Left ventricle myocardium inferior (tissue), 1 donor: Measurements from ENCODE around the gene ITCH. TPM values are rescaled to one million over a fixed set of nuclear protein-coding genes. Genes with fewer than 3 reads are reported as not detected.
"Not testable (repeated sequence)": the region's sequence is repeated elsewhere in the genome, so short reads cannot be mapped to it uniquely, and the experiment has no call there.

Experiments used
- DNase-seq: peaks from one replicate; pipeline ENCODE4 v3.0.0-alpha.2; 2020
- H3K27ac ChIP-seq: fragments of 200-600 bp; replicated peaks from 2 replicates; pipeline ENCODE4 v1.8.0; 2021
- H3K27me3 ChIP-seq: fragments of 200-600 bp; 2 replicates; pipeline ENCODE4 v1.8.0; 2021; ENCODE audit warnings: low read depth
- H3K36me3 ChIP-seq: fragments of 200-600 bp; 2 replicates; pipeline ENCODE4 v1.8.0; 2021
- H3K4me1 ChIP-seq: fragments of 200-600 bp; 2 replicates; pipeline ENCODE4 v1.8.0; 2021
- H3K4me3 ChIP-seq: fragments of 200-600 bp; 2 replicates; pipeline ENCODE4 v1.8.0; 2021; ENCODE audit warnings: mild to moderate bottlenecking, moderate library complexity
- H3K9me3 ChIP-seq: fragments of 200-600 bp; replicated peaks from 2 replicates; pipeline ENCODE4 v1.8.0; 2021
- CTCF ChIP-seq: fragments of 200-600 bp; IDR thresholded peaks from 2 replicates; pipeline ENCODE4 v1.8.0; 2021; ENCODE audit warnings: antibody characterized with exemption, mild to moderate bottlenecking, borderline replicate concordance
- intact Hi-C: fragments of 100-400 bp; cut with micrococcal nuclease; formaldehyde crosslinking; loops from one replicate; pipeline ENCODE4 v1.11.0; 2022
- total RNA-seq: library from RNA; stranded (reverse); fragmentation: NEBNext Ultra II Directional; extraction: Animal tissue kit (Norgen Biotek cat#: 25700); gene quantifications from one replicate; pipeline ENCODE4 v1.2.1, GENCODE V29; 2021
- donor health status: DM: no; HTN: yes; CAD: no; lungs with severe emphysema.

ITCH gene
- total RNA-seq, 1 donor from 2014 or later, result 40.1 TPM

- Histone ChIP-seq H3K36me3 (no peaks in the 10 kb centered on the region), H3K4me3 (no peak overlapping the region), H3K9me3 (no peaks in the 10 kb centered on the region), H3K4me1 (peaks cover 4% of the 10 kb centered on the region), H3K27ac (no peak overlapping the region), H3K27me3 (peaks cover 4% of the 10 kb centered on the region)
- DNase-seq, result no peak
- TF ChIP-seq CTCF, result no peak
- intact Hi-C loops, result no loop called here
Measured at GRCh38 chr20:34322267-34323105, 40.6 kb upstream of the ITCH start.

GRCh38 chr20:34324541-34324940, 38.5 kb upstream of the ITCH start:
- H3K9me3 ChIP-seq, result no peaks in the 10 kb centered on the region
- no peak for TF ChIP-seq CTCF
- H3K27me3 ChIP-seq, result peaks cover 4% of the 10 kb centered on the region
- no peaks in the 10 kb centered on the region for H3K36me3 ChIP-seq
- DNase-seq, result no peak
- H3K4me1 ChIP-seq, result peaks cover 4% of the 10 kb centered on the region
- no peak overlapping the region for H3K4me3 ChIP-seq
- H3K27ac ChIP-seq, result no peak overlapping the region
- intact Hi-C loops, result no loop called here

- H3K27me3 ChIP-seq, H3K4me3 ChIP-seq, H3K4me1 ChIP-seq, intact Hi-C loops, H3K27ac ChIP-seq, H3K9me3 ChIP-seq, DNase-seq, H3K36me3 ChIP-seq: not testable (repeated sequence)
Measured at GRCh38 chr20:34328207-34328606, 34.9 kb upstream of the ITCH start.

- no peaks in the 10 kb centered on the region for H3K9me3 ChIP-seq
Measured at GRCh38 chr20:34328928-34329677, 34.0 kb upstream of the ITCH start.

GRCh38 chr20:34330861-34331544, 32.1 kb upstream of the ITCH start:
- H3K4me3 ChIP-seq, intact Hi-C loops, H3K27ac ChIP-seq, DNase-seq, H3K4me1 ChIP-seq, H3K36me3 ChIP-seq, H3K27me3 ChIP-seq, H3K9me3 ChIP-seq: not testable (repeated sequence)

More at GRCh38 chr20:34328928-34329677, 34.0 kb upstream of the ITCH start:
- Histone ChIP-seq H3K27ac (no peak overlapping the region), H3K27me3 (peaks cover 4% of the 10 kb centered on the region), H3K4me1 (no peaks in the 10 kb centered on the region), H3K4me3 (no peak overlapping the region), H3K36me3 (no peaks in the 10 kb centered on the region)
- intact Hi-C loops, result no loop called here
- DNase-seq, result no peak
- no peak for TF ChIP-seq CTCF

- intact Hi-C loops, result no loop called here
- no peak for TF ChIP-seq CTCF
- Histone ChIP-seq H3K4me1 (no peaks in the 10 kb centered on the region), H3K36me3 (no peaks in the 10 kb centered on the region), H3K4me3 (no peak overlapping the region), H3K9me3 (no peaks in the 10 kb centered on the region), H3K27me3 (no peaks in the 10 kb centered on the region), H3K27ac (no peak overlapping the region)
- no peak for DNase-seq
Measured at GRCh38 chr20:34331838-34332237, 31.2 kb upstream of the ITCH start.
